Head of caudate nucleus (tissue), 42 donors: ENCODE data around the gene KLLN.
"Not testable (repeated sequence)": the region's sequence is repeated elsewhere in the genome, so short reads cannot be mapped to it uniquely, and the experiment has no call there.

Experiments
- DNase-seq, 42 donors: peaks; one replicate each; pipeline versions ENCODE4 v3.0.0 to v3.0.0-alpha.2; 2020 to 2021; ENCODE audit warnings: mixed read lengths in 7 of 42
- intact Hi-C: fragments of 100-400 bp; cut with DNase I; formaldehyde crosslinking; loops from one replicate; pipeline ENCODE4 v1.15.0; 2022

The KLLN gene

GRCh38 chr10:87846023-87846422 is 17.3 kb downstream of the KLLN start:
- intact Hi-C loops = no loop called here
- DNase-seq = no peak

- intact Hi-C loops = no loop called here
- no peak for DNase-seq
These were observed 17.7 kb downstream of the KLLN start for GRCh38 chr10:87845624-87845998.

- DNase-seq = no peak
- intact Hi-C loops = no loop called here
These were observed 18.3 kb downstream of the KLLN start for GRCh38 chr10:87844837-87845623.

GRCh38 chr10:87843714-87844113 is 19.6 kb downstream of the KLLN start:
- intact Hi-C loops = no loop called here
- DNase-seq = no peak

GRCh38 chr10:87842776-87843497 is 20.4 kb downstream of the KLLN start:
- DNase-seq = no peak
- intact Hi-C loops = no loop called here

GRCh38 chr10:87842220-87842641 is 21.1 kb downstream of the KLLN start:
- DNase-seq = no peak
- intact Hi-C loops = no loop called here

GRCh38 chr10:87841186-87841585 is 22.1 kb downstream of the KLLN start:
- no peak for DNase-seq
- intact Hi-C loops = no loop called here

GRCh38 chr10:87838650-87839049 is 24.7 kb downstream of the KLLN start:
- intact Hi-C loops = no loop called here
- DNase-seq = no peak

GRCh38 chr10:87837445-87837844 is 25.9 kb downstream of the KLLN start:
- intact Hi-C loops = no loop called here
- no peak for DNase-seq

GRCh38 chr10:87836098-87836497 is 27.2 kb downstream of the KLLN start:
- no peak for DNase-seq
- intact Hi-C loops = no loop called here

GRCh38 chr10:87829986-87830729 is 33.2 kb downstream of the KLLN start:
- DNase-seq = no peak
- intact Hi-C loops = no loop called here

GRCh38 chr10:87829051-87829450 is 34.3 kb downstream of the KLLN start:
- intact Hi-C loops = not testable (repeated sequence)

GRCh38 chr10:87827681-87828080 is 35.7 kb downstream of the KLLN start:
- DNase-seq = no peak
- intact Hi-C loops = no loop called here

More at GRCh38 chr10:87829051-87829450, 34.3 kb downstream of the KLLN start:
- DNase-seq = not testable (repeated sequence)

- DNase-seq = no peak
- intact Hi-C loops = no loop called here
These were observed 36.7 kb downstream of the KLLN start for GRCh38 chr10:87826653-87827052.

GRCh38 chr10:87819289-87819585 is 44.1 kb downstream of the KLLN start:
- peak in 19 of 42 donors; percentile 2 to 52 (median 12) for DNase-seq
- intact Hi-C loops = loop anchor here (2.0 kb wide), 1 partner anchor 44 kb away; the partner anchor contains the start of genes KLLN and PTEN

GRCh38 chr10:87818505-87819288 is 44.6 kb downstream of the KLLN start:
- intact Hi-C loops = loop anchor here (2.0 kb wide), 1 partner anchor 44 kb away; the partner anchor contains the start of genes KLLN and PTEN
- DNase-seq = peak; percentile 32 to 85 (median 65)

GRCh38 chr10:87817609-87818504 is 45.5 kb downstream of the KLLN start, which contains the start of gene ATAD1:
ATAD1 (minus strand) TSS chr10:87818226; CDS start chr10:87814599, 3,627 bp downstream.
- intact Hi-C loops = loop anchor here (2.0 kb wide), 1 partner anchor 45 kb away; the partner anchor contains the start of genes KLLN and PTEN
- peak; percentile 66 to 93 (median 85) for DNase-seq
